Upper lobe of right lung (tissue), 1 donor: Measurements from ENCODE around the gene HK3. TPM values are rescaled to one million over a fixed set of nuclear protein-coding genes. Genes with fewer than 3 reads are reported as not detected.
A peak's percentile ranks its signal among the peaks of the same experiment; 100 is the strongest.

Experiments
- ATAC-seq: fragments of 200-7000 bp; cut with Tn5 transposase; one replicate; pipeline ENCODE4 v1.9.1; 2020; ENCODE audit warnings: mild to moderate bottlenecking, moderate library complexity
- DNase-seq: peaks from one replicate; pipeline ENCODE4 v3.0.0-alpha.2; 2020
- H3K27ac ChIP-seq: fragments of 200-600 bp; one replicate; pipeline ENCODE4 v1.8.0; 2022
- H3K27me3 ChIP-seq: fragments of 200-600 bp; one replicate; pipeline ENCODE4 v1.8.0; 2022; ENCODE audit warnings: mild to moderate bottlenecking
- H3K36me3 ChIP-seq: fragments of 200-600 bp; one replicate; pipeline ENCODE4 v1.8.0; 2022
- H3K4me1 ChIP-seq: fragments of 200-600 bp; one replicate; pipeline ENCODE4 v1.8.0; 2022
- H3K4me3 ChIP-seq: fragments of 200-600 bp; one replicate; pipeline ENCODE4 v1.8.0; 2022; ENCODE audit warnings: mild to moderate bottlenecking
- H3K9me3 ChIP-seq: fragments of 200-600 bp; one replicate; pipeline ENCODE4 v1.8.0; 2022
- CTCF ChIP-seq: fragments of 200-600 bp; IDR thresholded peaks from one replicate; pipeline ENCODE4 v1.8.0; 2022; ENCODE audit warnings: antibody characterized with exemption
- intact Hi-C: fragments of 100-400 bp; cut with DNase I; formaldehyde crosslinking; loops from one replicate; pipeline ENCODE4 v1.11.0; 2022
- total RNA-seq: library from RNA; stranded (reverse); fragmentation: NEBNext Ultra II Directional; extraction: Animal tissue kit (Norgen Biotek cat#: 25700); gene quantifications from one replicate; pipeline ENCODE4 v1.2.1, GENCODE V29; 2021
- donor health status: DM: no; HTN: yes; CAD: no; lungs with severe emphysema.

HK3 gene
- total RNA-seq, 1 donor from 2014 or later: 50.5 TPM

DNA sequence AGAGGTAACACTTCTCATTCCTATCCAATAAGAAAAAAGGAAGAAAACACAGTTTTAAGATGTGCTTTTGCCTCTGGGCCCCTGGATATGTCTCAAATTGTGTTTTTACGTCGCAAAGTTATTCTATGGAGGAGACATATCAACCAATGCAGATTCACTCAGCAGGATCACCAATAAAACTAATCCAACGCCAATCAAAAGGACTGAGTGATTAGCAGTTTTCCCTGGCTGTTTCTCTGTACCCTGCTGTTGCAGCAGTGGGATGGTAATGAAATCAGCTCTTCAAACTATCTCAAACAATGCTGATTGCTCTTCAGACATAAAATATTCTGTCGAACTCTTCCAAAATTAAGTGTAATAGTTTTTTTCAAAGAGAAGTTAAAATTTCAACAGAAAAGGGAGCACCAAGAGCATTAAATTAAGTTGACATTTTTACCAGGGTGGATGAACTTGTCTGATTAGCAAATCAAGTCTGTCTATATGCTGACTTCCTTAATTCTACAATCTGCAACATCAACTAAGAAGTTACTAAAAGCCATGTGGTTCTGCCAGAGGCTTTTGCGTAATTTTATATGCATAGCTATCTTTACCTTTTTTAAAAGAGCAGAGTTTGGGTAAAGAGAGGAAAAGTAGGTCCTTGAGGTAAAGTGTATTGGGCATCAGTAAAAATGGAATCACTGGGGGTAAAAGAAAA lies 9.7 kb upstream of the HK3 start:
- no peak overlapping the region for H3K4me3 ChIP-seq
- no peak overlapping the region for H3K27ac ChIP-seq
- no peaks in the 10 kb centered on the region for H3K27me3 ChIP-seq
- no peaks in the 10 kb centered on the region for H3K4me1 ChIP-seq
- H3K36me3 ChIP-seq: peaks cover 61% of the 10 kb centered on the region
- TF ChIP-seq CTCF: no peak
- intact Hi-C loops: no loop called here
- ATAC-seq (peak; percentile 43), DNase-seq (no peak)
- no peaks in the 10 kb centered on the region for H3K9me3 ChIP-seq

DNA sequence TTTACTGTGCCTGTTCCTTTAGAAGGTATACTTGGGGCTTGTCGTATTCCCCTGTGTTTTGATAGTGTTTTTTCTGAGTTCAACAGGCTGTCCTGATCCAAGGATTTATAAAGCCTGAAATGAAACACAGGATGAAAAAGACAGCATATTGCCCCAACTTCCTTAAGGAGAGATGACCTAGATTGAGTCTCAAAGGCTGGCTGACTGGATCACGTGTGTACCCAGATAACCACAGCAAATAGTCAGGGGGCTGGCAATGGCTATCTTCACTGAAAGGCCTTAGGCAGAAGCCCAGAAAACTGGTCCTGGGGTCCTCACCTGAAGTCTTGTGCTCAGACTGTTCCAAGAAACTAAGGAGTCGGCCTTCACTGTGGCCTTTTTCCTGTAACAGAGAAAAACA lies 7.7 kb upstream of the HK3 start:
- Histone ChIP-seq H3K36me3 (peaks cover 68% of the 10 kb centered on the region), H3K4me3 (no peak overlapping the region), H3K9me3 (no peaks in the 10 kb centered on the region), H3K4me1 (no peaks in the 10 kb centered on the region), H3K27ac (no peak overlapping the region), H3K27me3 (no peaks in the 10 kb centered on the region)
- DNase-seq: no peak
- ATAC-seq: no peak
- intact Hi-C loops: no loop called here
- no peak for TF ChIP-seq CTCF

- Histone ChIP-seq H3K36me3 (peaks cover 68% of the 10 kb centered on the region), H3K27ac (no peak overlapping the region), H3K4me3 (no peak overlapping the region), H3K27me3 (no peaks in the 10 kb centered on the region), H3K9me3 (no peaks in the 10 kb centered on the region), H3K4me1 (no peaks in the 10 kb centered on the region)
- intact Hi-C loops: no loop called here
- no peak for DNase-seq
- no peak for TF ChIP-seq CTCF
- no peak for ATAC-seq
Measured at GRCh38 chr5:176906126-176906525, 7.0 kb upstream of the HK3 start.

DNA sequence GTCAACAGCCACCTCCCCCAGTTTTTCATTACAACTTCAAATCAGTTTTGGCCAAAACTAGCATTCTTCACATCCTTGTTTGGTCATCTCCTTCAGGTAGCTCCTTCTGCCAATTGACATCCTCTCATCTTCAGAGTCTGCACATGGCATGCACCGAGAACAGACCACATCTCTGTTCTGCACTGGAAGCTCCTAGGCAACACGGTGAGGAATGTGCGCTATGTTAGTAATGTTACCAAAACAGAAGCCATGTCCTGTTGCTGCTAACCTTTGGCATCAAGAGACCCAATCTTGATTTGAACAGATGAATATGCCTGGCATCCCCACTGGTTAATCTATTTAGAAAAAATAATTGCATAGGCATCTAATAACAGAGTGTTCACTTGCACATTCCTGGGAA lies 5.1 kb upstream of the HK3 start:
- no peaks in the 10 kb centered on the region for H3K27me3 ChIP-seq
- DNase-seq (no peak), ATAC-seq (no peak)
- H3K27ac ChIP-seq: no peak overlapping the region
- intact Hi-C loops: no loop called here
- H3K4me3 ChIP-seq: no peak overlapping the region
- H3K4me1 ChIP-seq: peaks cover 17% of the 10 kb centered on the region
- H3K9me3 ChIP-seq: no peaks in the 10 kb centered on the region
- peaks cover 61% of the 10 kb centered on the region for H3K36me3 ChIP-seq
- no peak for TF ChIP-seq CTCF

DNA sequence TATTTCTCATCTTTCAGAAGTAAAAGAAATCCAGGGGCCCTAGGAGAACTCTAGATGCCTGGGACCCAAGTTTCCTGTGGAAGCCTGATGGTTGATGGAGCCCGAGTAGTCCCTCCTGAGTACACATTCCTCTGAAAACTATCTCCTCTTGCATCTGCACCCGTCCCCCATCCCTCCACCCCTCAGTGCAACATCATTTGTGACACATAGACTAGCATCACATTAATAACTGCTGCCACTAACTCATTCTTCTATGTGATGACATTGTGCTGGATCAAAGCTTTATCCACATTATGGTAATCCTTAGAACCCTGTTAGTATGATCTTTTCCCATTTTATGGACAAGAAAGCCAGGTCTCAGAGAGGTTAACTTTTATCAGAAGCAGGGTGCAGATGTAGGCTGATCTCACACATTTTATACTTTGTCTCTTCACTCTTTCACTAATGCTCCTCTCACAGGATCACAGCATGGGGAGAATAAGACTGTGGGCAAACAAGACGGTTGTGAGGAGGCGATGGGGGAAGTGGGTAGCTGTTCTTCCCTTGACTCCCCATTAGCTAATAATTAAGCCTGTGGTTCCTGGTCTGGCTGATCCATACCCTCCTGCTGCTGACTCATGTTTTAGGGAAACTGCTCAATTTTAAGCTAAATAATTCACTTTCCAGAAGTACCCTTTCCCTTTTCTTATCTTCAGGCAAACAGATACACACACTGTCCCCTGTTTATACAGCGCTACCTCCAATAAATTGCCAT lies 3.9 kb upstream of the HK3 start:
- Histone ChIP-seq H3K9me3 (no peaks in the 10 kb centered on the region), H3K4me1 (peaks cover 22% of the 10 kb centered on the region), H3K27me3 (no peaks in the 10 kb centered on the region), H3K27ac (no peak overlapping the region), H3K4me3 (no peak overlapping the region), H3K36me3 (peaks cover 49% of the 10 kb centered on the region)
- no peak for TF ChIP-seq CTCF
- ATAC-seq (peak; percentile 65), DNase-seq (no peak)
- intact Hi-C loops: no loop called here
